Measurements from ENCODE around the gene STAT3.
"Not testable (repeated sequence)": the region's sequence is repeated elsewhere in the genome, so short reads cannot be mapped to it uniquely, and the experiment has no call there.

STAT3 gene

DNA sequence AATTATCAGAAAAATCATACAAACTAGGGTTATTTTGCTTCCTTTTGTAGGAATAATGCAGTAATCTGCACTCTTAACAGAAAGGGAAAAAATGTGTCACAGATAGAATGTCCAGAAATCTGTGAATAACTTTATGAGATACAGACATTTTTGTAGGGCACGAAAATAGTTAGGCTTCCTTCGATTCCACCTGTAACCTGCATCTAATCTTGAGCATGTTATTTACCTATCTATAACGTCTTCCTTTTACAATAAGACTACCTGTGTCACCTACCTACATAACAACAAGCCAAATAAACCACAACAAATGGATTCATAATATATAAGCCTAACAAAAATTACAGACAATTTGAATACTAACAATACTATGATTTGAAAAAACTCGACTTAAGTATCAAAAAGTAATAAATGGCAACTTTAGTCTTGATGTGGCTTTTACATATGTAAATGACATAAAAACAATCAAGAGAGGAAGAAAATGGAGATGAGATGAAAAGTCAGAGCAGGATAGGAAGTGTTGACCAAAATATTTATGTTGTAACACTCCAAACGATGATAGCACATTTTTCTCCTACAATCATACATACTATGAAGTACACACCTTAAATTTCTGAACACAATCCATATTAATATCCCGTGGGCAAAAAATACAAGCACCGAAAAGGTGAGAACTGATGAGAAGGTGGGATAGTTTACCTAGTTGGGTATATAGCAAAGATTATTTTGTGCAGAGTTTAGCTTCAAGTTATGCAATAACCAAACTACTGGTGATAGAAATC lies 114.6 kb downstream of the STAT3 start:
- H3K36me3 ChIP-seq (ENCODE audit: insufficient read depth, low read length) = no peaks in the 10 kb centered on the region
- H3K9ac ChIP-seq (ENCODE audit: low read depth, low read length) = no peak overlapping the region
- peaks cover 25% of the 10 kb centered on the region for H3K4me1 ChIP-seq (ENCODE audit: insufficient read depth, low read length)
- no peaks in the 10 kb centered on the region for H3K9me3 ChIP-seq (ENCODE audit: control insufficient read depth, insufficient read depth, low read length)

- no peak overlapping the region for H3K9ac ChIP-seq (ENCODE audit: low read depth, low read length)
- no peaks in the 10 kb centered on the region for H3K36me3 ChIP-seq (ENCODE audit: insufficient read depth, low read length)
- H3K9me3 ChIP-seq (ENCODE audit: control insufficient read depth, insufficient read depth, low read length) = no peaks in the 10 kb centered on the region
- H3K4me1 ChIP-seq (ENCODE audit: insufficient read depth, low read length) = peaks cover 25% of the 10 kb centered on the region
Observed at GRCh38 chr17:42272162-42272907, 115.9 kb downstream of the STAT3 start.

DNA sequence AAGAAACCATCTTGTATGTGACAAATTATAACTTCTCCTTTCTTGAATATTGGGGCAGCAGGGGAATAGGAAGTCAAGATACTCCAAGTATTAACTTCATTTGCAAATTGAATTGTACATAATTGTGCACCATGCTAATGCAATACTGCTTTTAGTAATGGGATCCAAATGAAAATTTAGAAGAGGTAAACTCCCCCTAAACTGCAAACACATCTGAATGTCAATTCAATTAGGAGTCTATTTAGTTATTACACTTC lies 116.5 kb downstream of the STAT3 start:
- peaks cover 25% of the 10 kb centered on the region for H3K4me1 ChIP-seq (ENCODE audit: insufficient read depth, low read length)

GRCh38 chr17:42271006-42271778 lies 117.0 kb downstream of the STAT3 start:
- no peak overlapping the region for H3K9ac ChIP-seq (ENCODE audit: low read depth, low read length)
- H3K4me1 ChIP-seq (ENCODE audit: insufficient read depth, low read length) = peaks cover 25% of the 10 kb centered on the region
- H3K36me3 ChIP-seq (ENCODE audit: insufficient read depth, low read length) = no peaks in the 10 kb centered on the region

More for the DNA sequence above, 116.5 kb downstream of the STAT3 start:
- Histone ChIP-seq H3K9ac (ENCODE audit: low read depth, low read length) (no peak overlapping the region), H3K9me3 (ENCODE audit: control insufficient read depth, insufficient read depth, low read length) (no peaks in the 10 kb centered on the region), H3K36me3 (ENCODE audit: insufficient read depth, low read length) (no peaks in the 10 kb centered on the region)

DNA sequence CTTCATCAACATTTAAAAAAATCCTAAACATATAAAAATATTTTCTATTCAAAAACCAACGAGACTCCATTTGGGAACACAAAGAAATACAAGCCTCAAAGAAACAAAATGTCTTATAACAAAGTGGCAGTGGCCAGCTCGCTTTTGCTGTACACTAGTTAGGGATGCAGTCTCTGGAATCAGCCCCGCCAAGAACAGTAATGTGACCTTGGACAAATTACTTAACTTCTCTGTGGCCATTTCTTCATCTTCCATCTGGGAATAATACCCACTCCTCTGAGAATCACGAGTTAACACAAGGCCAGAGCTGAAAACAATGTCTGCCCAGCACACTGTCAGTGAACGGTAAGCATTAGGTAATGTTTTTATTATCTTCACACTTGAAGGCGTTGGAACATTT lies 117.6 kb downstream of the STAT3 start:
- H3K4me1 ChIP-seq (ENCODE audit: insufficient read depth, low read length) = peaks cover 25% of the 10 kb centered on the region
- H3K9ac ChIP-seq (ENCODE audit: low read depth, low read length) = no peak overlapping the region
- no peaks in the 10 kb centered on the region for H3K36me3 ChIP-seq (ENCODE audit: insufficient read depth, low read length)
- H3K9me3 ChIP-seq (ENCODE audit: control insufficient read depth, insufficient read depth, low read length) = no peaks in the 10 kb centered on the region

More at GRCh38 chr17:42271006-42271778, 117.0 kb downstream of the STAT3 start:
- no peaks in the 10 kb centered on the region for H3K9me3 ChIP-seq (ENCODE audit: control insufficient read depth, insufficient read depth, low read length)

- peaks cover 25% of the 10 kb centered on the region for H3K4me1 ChIP-seq (ENCODE audit: insufficient read depth, low read length)
- H3K9me3 ChIP-seq (ENCODE audit: control insufficient read depth, insufficient read depth, low read length) = no peaks in the 10 kb centered on the region
- H3K9ac ChIP-seq (ENCODE audit: low read depth, low read length) = no peak overlapping the region
- no peaks in the 10 kb centered on the region for H3K36me3 ChIP-seq (ENCODE audit: insufficient read depth, low read length)
Observed at GRCh38 chr17:42270170-42270535, 118.1 kb downstream of the STAT3 start.

DNA sequence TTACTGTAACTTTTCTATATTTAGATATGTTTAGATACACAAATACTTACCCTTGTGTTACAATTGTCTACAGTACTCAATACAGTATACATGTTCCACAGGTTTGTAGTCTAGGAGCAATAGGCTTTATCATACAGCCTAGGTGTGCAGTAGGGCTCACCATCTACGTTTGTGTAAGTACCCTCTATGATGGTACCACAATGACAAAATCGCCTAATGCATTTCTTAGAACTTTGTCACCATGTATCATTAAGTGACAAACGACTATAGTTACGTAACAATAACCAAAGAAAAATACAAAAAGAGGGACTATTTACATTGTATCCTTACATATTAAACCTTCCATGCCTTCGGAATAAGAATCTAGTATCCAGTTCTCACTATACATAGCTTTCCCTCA lies 120.0 kb downstream of the STAT3 start:
- Histone ChIP-seq H3K36me3 (ENCODE audit: insufficient read depth, low read length) (no peaks in the 10 kb centered on the region), H3K9ac (ENCODE audit: low read depth, low read length) (no peak overlapping the region), H3K4me1 (ENCODE audit: insufficient read depth, low read length) (peaks cover 12% of the 10 kb centered on the region), H3K9me3 (ENCODE audit: control insufficient read depth, insufficient read depth, low read length) (no peaks in the 10 kb centered on the region)

- Histone ChIP-seq H3K9me3 (ENCODE audit: control insufficient read depth, insufficient read depth, low read length) (no peaks in the 10 kb centered on the region), H3K9ac (ENCODE audit: low read depth, low read length) (no peak overlapping the region), H3K36me3 (ENCODE audit: insufficient read depth, low read length) (no peaks in the 10 kb centered on the region), H3K4me1 (ENCODE audit: insufficient read depth, low read length) (peaks cover 4% of the 10 kb centered on the region)
Observed at GRCh38 chr17:42266918-42267766, 121.1 kb downstream of the STAT3 start.

DNA sequence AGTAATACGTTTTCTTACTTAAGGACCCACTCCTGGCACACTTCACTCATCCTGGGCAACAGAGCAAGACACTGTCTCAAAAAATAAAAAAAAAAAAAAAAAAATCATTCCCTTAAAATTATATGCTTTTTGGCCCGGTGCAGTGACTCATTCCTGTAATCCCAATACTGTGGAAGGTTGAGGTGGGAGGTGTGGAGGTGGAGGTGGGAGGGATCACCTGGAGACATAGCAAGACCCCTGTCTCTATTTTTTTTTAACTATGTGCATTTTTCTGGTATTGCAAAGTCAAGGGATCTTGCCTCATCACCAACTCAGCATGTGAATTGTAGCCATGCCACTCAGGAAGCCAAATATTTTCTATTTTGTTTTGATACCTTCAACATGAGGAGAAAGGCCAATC lies 121.8 kb downstream of the STAT3 start:
- Histone ChIP-seq H3K36me3 (ENCODE audit: insufficient read depth, low read length) (no peaks in the 10 kb centered on the region), H3K9me3 (ENCODE audit: control insufficient read depth, insufficient read depth, low read length) (no peaks in the 10 kb centered on the region), H3K4me1 (ENCODE audit: insufficient read depth, low read length) (no peaks in the 10 kb centered on the region), H3K9ac (ENCODE audit: low read depth, low read length) (no peak overlapping the region)

DNA sequence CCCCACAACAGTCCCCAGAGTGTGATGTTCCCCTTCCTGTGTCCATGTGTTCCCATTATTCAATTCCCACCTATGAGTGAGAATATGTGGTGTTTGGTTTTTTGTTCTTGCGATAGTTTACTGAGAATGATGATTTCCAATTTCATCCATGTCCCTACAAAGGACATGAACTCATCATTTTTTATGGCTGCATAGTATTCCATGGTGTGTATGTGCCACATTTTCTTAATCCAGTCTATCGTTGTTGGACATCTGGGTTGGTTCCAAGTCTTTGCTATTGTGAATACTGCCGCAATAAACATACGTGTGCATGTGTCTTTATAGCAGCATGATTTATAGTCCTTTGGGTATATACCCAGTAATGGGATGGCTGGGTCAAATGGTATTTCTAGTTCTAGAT lies 123.9 kb downstream of the STAT3 start:
- H3K36me3 ChIP-seq (ENCODE audit: insufficient read depth, low read length); H3K9ac ChIP-seq (ENCODE audit: low read depth, low read length); H3K4me1 ChIP-seq (ENCODE audit: insufficient read depth, low read length); H3K9me3 ChIP-seq (ENCODE audit: control insufficient read depth, insufficient read depth, low read length): not testable (repeated sequence)
